MCF 10A (cell line): ENCODE data around the gene PON3. TPM values are rescaled to one million over a fixed set of nuclear protein-coding genes. Genes with fewer than 3 reads are reported as not detected.

ENCODE experiments used
- BruUV-seq: library from RNA; stranded (reverse); fragments of 400-500 nt; replicated peaks from 2 replicates; lab custom pipeline; 2021; lab: Mats Ljungman, UMichigan
- CTCF ChIA-PET: fragments of 300-600 bp; sonication (Branson Sonifier 250); formaldehyde crosslinking; extraction: SDS; loops from one replicate; lab custom pipeline; 2021; ENCODE audit warnings: antibody characterized with exemption, inconsistent platforms; lab: Yijun Ruan, JAX
- POLR2A ChIA-PET: fragments of 300-600, 350-650 bp; sonication (Branson Sonifier 250); formaldehyde crosslinking; extraction: SDS; loops from one replicate; lab custom pipeline; 2020; ENCODE audit warnings: antibody characterized with exemption, inconsistent platforms; lab: Yijun Ruan, JAX
- DNase-seq: peaks from one replicate; pipeline ENCODE4 v3.0.0-alpha.2; 2018; ENCODE audit not compliant: unreplicated experiment
- H3K27ac Mint-ChIP-seq: one replicate; pipeline ENCODE4 v1.8.0; 2022; ENCODE audit warnings: mild to moderate bottlenecking, low read depth, mixed read lengths; ENCODE audit not compliant: unreplicated experiment
- H3K27me3 Mint-ChIP-seq: one replicate; pipeline ENCODE4 v1.8.0; 2022; ENCODE audit warnings: mixed read lengths; ENCODE audit not compliant: insufficient read depth, unreplicated experiment
- H3K36me3 Mint-ChIP-seq: one replicate; pipeline ENCODE4 v1.8.0; 2022; ENCODE audit warnings: mild to moderate bottlenecking, moderate library complexity, mixed read lengths; ENCODE audit not compliant: insufficient read depth, unreplicated experiment
- H3K4me1 Mint-ChIP-seq: one replicate; pipeline ENCODE4 v1.8.0; 2022; ENCODE audit warnings: mixed read lengths; ENCODE audit not compliant: insufficient read depth, unreplicated experiment
- H3K4me3 Mint-ChIP-seq: one replicate; pipeline ENCODE4 v1.8.0; 2022; ENCODE audit warnings: mild to moderate bottlenecking, moderate library complexity, mixed read lengths; ENCODE audit not compliant: unreplicated experiment
- H3K9me3 Mint-ChIP-seq: one replicate; pipeline ENCODE4 v1.8.0; 2022; ENCODE audit warnings: mixed read lengths; ENCODE audit not compliant: unreplicated experiment
- intact Hi-C: fragments of 100-400 bp; cut with micrococcal nuclease; formaldehyde crosslinking; loops from 2 replicates; pipeline ENCODE4 v1.14.1; 2022
- total RNA-seq: library from RNA; stranded (reverse); gene quantifications from 2 replicates; pipeline ENCODE4 v1.2.3, GENCODE V29; 2022
- TF ChIP-seq, protein P1 (sequence below): fragments of 200-600 bp; IDR thresholded peaks from one replicate; pipeline ENCODE4 v1.8.0; 2022; ENCODE audit warnings: antibody characterized with exemption, mild to moderate bottlenecking; ENCODE audit not compliant: unreplicated experiment

The PON3 gene
- total RNA-seq, 1 experiment from 2014 or later, result not detected

DNA sequence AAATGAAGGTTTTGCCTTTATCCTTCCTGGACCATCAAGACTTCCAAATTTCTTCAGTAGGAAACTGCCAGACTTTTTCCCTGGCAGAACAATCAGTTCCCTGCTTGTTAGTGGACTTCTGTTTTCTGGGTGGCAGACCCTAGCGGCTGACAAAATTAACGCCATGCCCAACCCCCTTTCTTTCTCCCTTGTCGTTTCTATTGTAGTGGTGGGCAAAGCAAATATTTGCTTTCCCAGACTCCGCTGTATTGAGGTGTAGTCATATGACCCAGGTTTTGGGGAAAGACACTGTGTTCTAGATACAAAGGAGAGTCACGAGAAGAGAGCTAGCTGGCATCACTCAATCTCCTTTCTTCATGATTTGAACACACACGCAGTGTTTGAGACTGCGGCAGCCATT is 31.0 kb upstream of the PON3 start:
- Mint-ChIP-seq H3K36me3 (peaks cover 60% of the 10 kb centered on the region), H3K4me3 (no peak overlapping the region), H3K27ac (no peak overlapping the region), H3K4me1 (peaks cover 30% of the 10 kb centered on the region), H3K27me3 (no peaks in the 10 kb centered on the region), H3K9me3 (no peaks in the 10 kb centered on the region)
- no peak for DNase-seq
- intact Hi-C loops, result no loop called here
- ChIA-PET CTCF (interaction anchor here (0.7 to 1.2 kb wide), 2 partner anchors 49 to 160 kb away, joined by 3 to 11 read pairs; no protein-coding TSS in a partner anchor), POLR2A (no interaction called here)
- TF ChIP-seq, protein P1, sequence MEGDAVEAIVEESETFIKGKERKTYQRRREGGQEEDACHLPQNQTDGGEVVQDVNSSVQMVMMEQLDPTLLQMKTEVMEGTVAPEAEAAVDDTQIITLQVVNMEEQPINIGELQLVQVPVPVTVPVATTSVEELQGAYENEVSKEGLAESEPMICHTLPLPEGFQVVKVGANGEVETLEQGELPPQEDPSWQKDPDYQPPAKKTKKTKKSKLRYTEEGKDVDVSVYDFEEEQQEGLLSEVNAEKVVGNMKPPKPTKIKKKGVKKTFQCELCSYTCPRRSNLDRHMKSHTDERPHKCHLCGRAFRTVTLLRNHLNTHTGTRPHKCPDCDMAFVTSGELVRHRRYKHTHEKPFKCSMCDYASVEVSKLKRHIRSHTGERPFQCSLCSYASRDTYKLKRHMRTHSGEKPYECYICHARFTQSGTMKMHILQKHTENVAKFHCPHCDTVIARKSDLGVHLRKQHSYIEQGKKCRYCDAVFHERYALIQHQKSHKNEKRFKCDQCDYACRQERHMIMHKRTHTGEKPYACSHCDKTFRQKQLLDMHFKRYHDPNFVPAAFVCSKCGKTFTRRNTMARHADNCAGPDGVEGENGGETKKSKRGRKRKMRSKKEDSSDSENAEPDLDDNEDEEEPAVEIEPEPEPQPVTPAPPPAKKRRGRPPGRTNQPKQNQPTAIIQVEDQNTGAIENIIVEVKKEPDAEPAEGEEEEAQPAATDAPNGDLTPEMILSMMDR, result no peak
- no TSS peak for BruUV-seq

DNA sequence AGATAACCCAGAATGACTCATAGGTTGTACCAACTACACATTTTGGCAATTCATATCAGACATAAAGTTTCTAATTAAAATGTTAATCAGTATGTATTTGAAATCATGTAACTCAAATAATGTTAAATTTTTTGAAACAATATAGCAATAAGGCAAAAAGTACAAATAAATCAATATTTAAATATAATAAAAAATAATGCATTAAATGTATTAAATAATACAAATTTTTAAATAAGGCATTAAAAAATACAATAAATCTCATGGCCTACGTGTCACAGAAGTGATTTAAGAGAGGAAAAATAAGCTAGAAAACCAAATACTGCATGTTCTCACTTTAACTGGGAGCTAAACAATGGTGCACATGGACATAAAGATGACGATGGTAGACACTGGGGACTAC is 29.5 kb upstream of the PON3 start:
- intact Hi-C loops, result no loop called here
- TF ChIP-seq, protein P1, result no peak
- Mint-ChIP-seq H3K27ac (no peak overlapping the region), H3K4me3 (no peak overlapping the region), H3K9me3 (no peaks in the 10 kb centered on the region), H3K36me3 (peaks cover 70% of the 10 kb centered on the region), H3K27me3 (no peaks in the 10 kb centered on the region), H3K4me1 (peaks cover 37% of the 10 kb centered on the region)
- CTCF ChIA-PET, result interaction anchor here (0.7 kb wide), 2 partner anchors 930 to 978 kb away, joined by 3 read pairs; no protein-coding TSS in a partner anchor
- DNase-seq, result no peak
- no TSS peak for BruUV-seq
- POLR2A ChIA-PET, result interaction anchor here (0.6 to 1.3 kb wide), 2 partner anchors 9 to 153 kb away, joined by 3 to 6 read pairs; partner anchors contain the start of gene PON2

DNA sequence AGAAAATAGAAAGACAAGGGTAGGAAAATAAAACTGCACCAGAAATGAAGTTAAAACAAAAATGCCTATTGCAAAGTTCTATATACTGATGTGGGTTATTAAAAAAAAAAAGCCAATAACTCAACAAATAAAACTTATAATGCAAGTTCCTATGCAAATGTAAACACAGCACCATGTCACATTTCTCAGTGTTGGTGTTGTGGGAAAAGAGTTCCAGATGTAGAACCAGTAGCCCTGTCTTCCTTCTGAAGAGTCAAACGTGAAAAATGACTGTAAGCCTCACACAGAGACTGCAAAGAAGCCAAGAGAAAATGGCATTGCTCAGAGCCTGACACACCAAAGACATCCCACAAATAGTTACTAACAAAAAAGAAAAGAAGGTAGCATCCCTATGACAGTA is 28.5 kb upstream of the PON3 start:
- Mint-ChIP-seq H3K9me3 (no peaks in the 10 kb centered on the region), H3K36me3 (peaks cover 60% of the 10 kb centered on the region), H3K27ac (no peak overlapping the region), H3K4me3 (no peak overlapping the region), H3K27me3 (no peaks in the 10 kb centered on the region), H3K4me1 (peaks cover 37% of the 10 kb centered on the region)
- no TSS peak for BruUV-seq
- POLR2A ChIA-PET, result no interaction called here
- TF ChIP-seq, protein P1, result no peak
- intact Hi-C loops, result no loop called here
- CTCF ChIA-PET, result interaction anchor here (0.6 kb wide), 1 partner anchor 11 kb away, joined by 3 read pairs; no protein-coding TSS in a partner anchor
- DNase-seq, result no peak

DNA sequence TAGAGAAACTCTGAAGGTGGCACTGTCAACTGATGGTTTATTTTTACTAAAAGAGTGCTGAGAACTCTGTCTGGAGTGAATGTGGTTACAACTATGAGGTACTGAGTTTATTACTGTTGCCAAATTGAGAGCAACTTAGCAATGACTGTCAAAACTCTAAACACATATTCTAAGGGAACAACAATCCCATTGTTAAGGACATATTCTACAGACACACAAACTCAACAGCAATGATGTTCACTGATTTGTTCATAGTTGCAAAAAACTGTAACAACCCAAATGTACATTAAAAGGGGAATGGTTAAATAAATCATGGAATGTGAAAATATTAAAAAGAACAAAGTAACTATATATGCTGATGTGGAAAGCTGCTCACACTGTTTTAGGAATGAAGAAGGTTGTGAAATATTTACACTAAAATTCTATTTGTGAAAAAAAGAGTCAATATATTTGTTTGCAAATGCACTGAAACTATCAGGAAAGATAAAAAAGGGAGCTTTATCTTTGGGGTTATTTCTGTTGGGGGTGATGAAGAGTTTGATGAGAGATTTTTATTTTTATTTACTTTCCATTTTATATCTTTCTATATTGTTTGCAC is 25.8 kb upstream of the PON3 start:
- intact Hi-C loops, result no loop called here
- peaks cover 31% of the 10 kb centered on the region for H3K4me1 Mint-ChIP-seq
- ChIA-PET POLR2A (no interaction called here), CTCF (interaction anchor here (0.7 to 1.0 kb wide), 3 partner anchors 50 to 55 kb away, joined by 3 to 4 read pairs (median 4); no protein-coding TSS in a partner anchor)
- H3K27ac Mint-ChIP-seq, result peak overlapping the region; percentile 78
- H3K27me3 Mint-ChIP-seq, result no peaks in the 10 kb centered on the region
- H3K4me3 Mint-ChIP-seq, result no peak overlapping the region
- TF ChIP-seq, protein P1, result no peak
- no TSS peak for BruUV-seq
- DNase-seq, result no peak
- peaks cover 54% of the 10 kb centered on the region for H3K36me3 Mint-ChIP-seq
- H3K9me3 Mint-ChIP-seq, result no peaks in the 10 kb centered on the region
